HepG2 (cell line): ENCODE data around the gene EIF6. TPM values are rescaled to one million over a fixed set of nuclear protein-coding genes. Genes with fewer than 3 reads are reported as not detected.

Experiments
- ATF1 ChIP-seq: IDR thresholded peaks from 2 replicates; pipeline ENCODE4 v1.6.1; 2016; ENCODE audit warnings: mild to moderate bottlenecking, control low read depth
- CHCHD3 ChIP-seq: sonication (generic); formaldehyde crosslinking; IDR thresholded peaks from 2 replicates; pipeline ENCODE4 v1.8.0; 2022; ENCODE audit warnings: mild to moderate bottlenecking, missing genetic modification reagents, moderate library complexity
- DZIP1 ChIP-seq: sonication (generic); formaldehyde crosslinking; IDR thresholded peaks from 2 replicates; pipeline ENCODE4 v1.5.0; 2020; ENCODE audit warnings: mild to moderate bottlenecking, missing genetic modification reagents
- HMGA1 ChIP-seq: sonication (generic); formaldehyde crosslinking; conservative IDR thresholded peaks from 2 replicates; pipeline ENCODE4 v1.4.0; 2020; ENCODE audit warnings: missing genetic modification reagents
- HMGXB4 ChIP-seq, 2 experiments: sonication (generic) in 1 of 2; formaldehyde crosslinking in 1 of 2; IDR thresholded peaks; 2 replicates each; pipeline versions ENCODE4 v1.4.0 to v1.6.1; 2018 to 2020; ENCODE audit warnings: missing genetic modification reagents in 2 of 2, borderline replicate concordance in 1 of 2, low read depth in 1 of 2, mild to moderate bottlenecking in 1 of 2, missing biosample characterization in 1 of 2
- KDM2A ChIP-seq: sonication (generic); formaldehyde crosslinking; IDR thresholded peaks from 2 replicates; pipeline ENCODE4 v1.4.0; 2020; ENCODE audit warnings: low read depth, missing genetic modification reagents, borderline replicate concordance
- NFE2L2 ChIP-seq: fragments of 150-350 bp; IDR thresholded peaks from 2 replicates; pipeline ENCODE4 v1.6.1; 2014; ENCODE audit warnings: low read length
- NFKBIZ ChIP-seq: IDR thresholded peaks from 2 replicates; pipeline ENCODE4 v1.6.1; 2018; ENCODE audit warnings: missing genetic modification reagents, missing compliant biosample characterization
- NONO ChIP-seq, 2 experiments: fragments of 450-650 bp in 1 of 2; sonication (generic) in 1 of 2; formaldehyde crosslinking in 1 of 2; IDR thresholded peaks in 1 of 2; conservative IDR thresholded peaks in 1 of 2; 2 replicates each; pipeline versions ENCODE4 v1.6.1 to v1.8.0; 2017 to 2022; ENCODE audit warnings: mild to moderate bottlenecking in 1 of 2, missing genetic modification reagents in 1 of 2, moderate library complexity in 1 of 2
- POLR2G ChIP-seq: fragments of 200-400 bp; formaldehyde crosslinking; IDR thresholded peaks from 2 replicates; pipeline ENCODE4 v1.6.1; 2018; ENCODE audit warnings: mild to moderate bottlenecking, low read depth, low read length, moderate library complexity
- SIX4 ChIP-seq: sonication (generic); formaldehyde crosslinking; IDR thresholded peaks from 2 replicates; pipeline ENCODE4 v1.4.0; 2020; ENCODE audit warnings: missing genetic modification reagents
- ZBTB49 ChIP-seq: sonication (generic); formaldehyde crosslinking; IDR thresholded peaks from 2 replicates; pipeline ENCODE4 v1.4.0; 2020; ENCODE audit warnings: missing genetic modification reagents, borderline replicate concordance
- ZFP90 ChIP-seq: sonication (generic); formaldehyde crosslinking; IDR thresholded peaks from 2 replicates; pipeline ENCODE4 v1.8.0; 2022; ENCODE audit warnings: missing genetic modification reagents, mild to moderate bottlenecking, inconsistent platforms, borderline replicate concordance
- ZNF446 ChIP-seq: sonication (generic); formaldehyde crosslinking; IDR thresholded peaks from 2 replicates; pipeline ENCODE4 v1.5.0; 2020; ENCODE audit warnings: mild to moderate bottlenecking, missing genetic modification reagents
- ZNF619 ChIP-seq: sonication (generic); formaldehyde crosslinking; IDR thresholded peaks from 2 replicates; pipeline ENCODE4 v1.4.0; 2020; ENCODE audit warnings: mild to moderate bottlenecking, missing genetic modification reagents
- ZNF768 ChIP-seq: sonication (generic); formaldehyde crosslinking; IDR thresholded peaks from 2 replicates; pipeline ENCODE4 v1.4.0; 2020; ENCODE audit warnings: missing genetic modification reagents
- ZNF883 ChIP-seq: sonication (generic); formaldehyde crosslinking; IDR thresholded peaks from 2 replicates; pipeline ENCODE4 v1.5.1; 2020; ENCODE audit warnings: mild to moderate bottlenecking, missing genetic modification reagents; ENCODE audit errors: not compliant biosample characterization
- ZSCAN25 ChIP-seq: sonication (generic); formaldehyde crosslinking; IDR thresholded peaks from 2 replicates; pipeline ENCODE4 v1.8.0; 2022; ENCODE audit warnings: mild to moderate bottlenecking, missing genetic modification reagents
- ZSCAN9 ChIP-seq: IDR thresholded peaks from 2 replicates; pipeline ENCODE4 v1.6.1; 2016; ENCODE audit warnings: borderline replicate concordance
- polyA plus RNA-seq, 8 experiments: library from polyadenylated mRNA; depleted of rRNA in 3 of 8; stranded (reverse) in 7 of 8; unstranded in 1 of 8; fragments of >200 nt; fragmentation: Illumina TruSeq in 4 of 8; extraction: Trizol in 4 of 8; gene quantifications; 2 replicates each; pipeline versions ENCODE4 v1.2.1 to v1.2.3, GENCODE V29; 2011 to 2016; ENCODE audit warnings: low read depth in 4 of 8, missing spikeins in 1 of 8, mixed read lengths in 1 of 8; ENCODE audit not compliant: insufficient read depth in 1 of 8
- total RNA-seq, 5 experiments: library from RNA; depleted of rRNA; stranded (reverse); fragments of >200 nt; fragmentation: Illumina TruSeq; extraction: Trizol; gene quantifications; 2 replicates each; pipeline ENCODE4 v1.2.3, GENCODE V29; 2016; ENCODE audit warnings: low read depth in 1 of 5

EIF6 gene
- total and polyA plus RNA-seq, 2 of the 13 experiments (the other 11 are each of a cell fraction or from before 2014, with no cell fraction given): 462 to 466 TPM

GRCh38 chr20:35303735-35304491 lies 19.3 kb upstream of the EIF6 start (continued):
- TF ChIP-seq ZBTB49 (CRISPR knock-in tag): 0 out of 2 replicates have a peak, but pooled peaks have one; percentile 43
- peak; percentile 36 to 91; a peak in 3 of 4 replicates for TF ChIP-seq HMGXB4 (CRISPR knock-in tag; IDR thresholded peaks at IDR 0.05; ENCODE audit: borderline replicate concordance in 1 of 2, low read depth in 1 of 2)
- TF ChIP-seq ZNF619 (CRISPR knock-in tag): 0 out of 2 replicates have a peak, but pooled peaks have one; percentile 23
- TF ChIP-seq ZNF883 (CRISPR knock-in tag): no peak
- peak; percentile 71; the same call in 1 of the 2 replicates for TF ChIP-seq DZIP1 (CRISPR knock-in tag)
- TF ChIP-seq ZSCAN9 (CRISPR knock-in tag): peak; percentile 67; the same call in 1 of the 2 replicates
- TF ChIP-seq KDM2A (CRISPR knock-in tag): peak; percentile 86
- no peak for TF ChIP-seq HMGA1 (CRISPR knock-in tag)
- TF ChIP-seq SIX4: 0 out of 2 replicates have a peak, but pooled peaks have one; percentile 23
- no peak for TF ChIP-seq NFE2L2
- no peak for TF ChIP-seq ZNF446 (CRISPR knock-in tag)
- TF ChIP-seq POLR2G: no peak
- 0 out of 2 replicates have a peak, but pooled peaks have one; percentile 64 for TF ChIP-seq ZSCAN25 (CRISPR knock-in tag)
- TF ChIP-seq ZNF768 (CRISPR knock-in tag): peak; percentile 11; the same call in 1 of the 2 replicates
- TF ChIP-seq NONO (IDR thresholded peaks at IDR 0.05): no peak
- TF ChIP-seq NONO (CRISPR knock-in tag; conservative IDR thresholded peaks at IDR 0.05): 0 out of 2 replicates have a peak, but pooled peaks have one; percentile 46
- peak; percentile 48; the same call in 1 of the 2 replicates for TF ChIP-seq CHCHD3 (CRISPR knock-in tag)
- no peak for TF ChIP-seq ATF1 (CRISPR knock-in tag)
- 0 out of 2 replicates have a peak, but pooled peaks have one; percentile 48 for TF ChIP-seq NFKBIZ (CRISPR knock-in tag)
- TF ChIP-seq ZFP90: 0 out of 2 replicates have a peak, but pooled peaks have one; percentile 27
